ENCODE measurements around the gene CAMK2A. TPM values are rescaled to one million over a fixed set of nuclear protein-coding genes. Genes with fewer than 3 reads are reported as not detected.

The CAMK2A gene
- total RNA-seq, 3 donors from 2014 or later (not counting 1 experiment from before 2014, with no cell fraction given), result 0.38 TPM; not detected in 2

DNA sequence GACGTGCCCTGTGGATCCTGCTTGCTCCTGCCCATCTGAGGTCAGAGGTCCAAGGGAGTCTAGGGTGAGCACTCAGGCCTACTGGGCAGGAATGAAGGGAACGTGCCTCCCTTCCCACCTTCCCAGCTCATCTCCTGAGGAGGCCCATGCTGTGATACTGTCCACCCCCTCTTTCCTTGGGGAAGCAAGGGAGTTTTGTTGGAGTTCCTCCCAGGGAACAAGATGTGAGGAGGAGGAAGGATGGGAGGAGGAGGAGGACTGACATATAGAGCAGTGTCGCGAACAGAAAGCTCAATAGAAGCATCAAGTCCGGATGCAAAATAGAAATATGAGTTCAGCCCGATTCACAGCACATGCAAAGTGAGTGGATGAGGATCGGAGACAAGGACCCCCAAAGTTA, 58.7 kb downstream of the CAMK2A start:
- H3K9me3 Mint-ChIP-seq, result no peaks in the 10 kb centered on the region
- TF ChIP-seq CTCF (IDR thresholded peaks at IDR 0.05), result no peak
- no peaks in the 10 kb centered on the region for H3K4me1 ChIP-seq (ENCODE audit: control insufficient read depth, insufficient read depth, low read length)
- no peak overlapping the region for H3K27ac Mint-ChIP-seq
- no peaks in the 10 kb centered on the region for H3K27me3 ChIP-seq (ENCODE audit: control insufficient read depth, insufficient read depth, low read length)
- DNase-seq, result no peak
- intact Hi-C loops (cut with micrococcal nuclease), result no loop called here
- H3K27me3 Mint-ChIP-seq (ENCODE audit: low read depth in 2 of 2), result no peaks in the 10 kb centered on the region
- no peak overlapping the region for H3K4me3 Mint-ChIP-seq
- H3K36me3 ChIP-seq (ENCODE audit: control insufficient read depth, insufficient read depth, low read length), result no peaks in the 10 kb centered on the region
- H3K36me3 Mint-ChIP-seq, result no peaks in the 10 kb centered on the region
- 89% methylated on average over 7 of the region's 7 CpGs for WGBS (ENCODE audit: insufficient coverage)
- no peak for ATAC-seq
- no peaks in the 10 kb centered on the region for H3K9me3 ChIP-seq (ENCODE audit: control insufficient read depth, insufficient read depth, low read length)
- no peak overlapping the region for H3K4me3 ChIP-seq (ENCODE audit: low read length)
- no peaks in the 10 kb centered on the region for H3K4me1 Mint-ChIP-seq
- H3K27ac ChIP-seq (ENCODE audit: low read length), result no peak overlapping the region

DNA sequence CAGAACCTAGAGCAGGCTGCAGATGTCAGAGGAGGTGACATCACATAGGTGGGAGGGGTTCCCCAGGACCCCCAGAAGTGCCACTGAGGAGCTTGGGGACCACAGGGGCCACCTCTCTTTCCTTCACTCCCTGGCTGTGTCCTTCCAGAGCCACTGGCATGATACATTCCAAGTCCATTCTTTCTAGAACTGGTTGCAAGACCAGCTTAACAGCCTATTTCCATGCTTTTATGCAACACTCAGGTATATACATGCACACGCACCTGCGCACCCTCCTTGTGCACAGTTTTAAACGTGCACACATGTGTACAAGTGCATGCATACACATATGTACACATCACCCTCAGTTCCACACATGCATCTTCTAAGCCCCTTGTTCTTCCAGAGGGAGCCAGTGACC, 60.0 kb downstream of the CAMK2A start:
- H3K27me3 ChIP-seq (ENCODE audit: control insufficient read depth, insufficient read depth, low read length), result no peaks in the 10 kb centered on the region
- H3K4me1 Mint-ChIP-seq, result no peaks in the 10 kb centered on the region
- 89% methylated on average over 3 of the region's 3 CpGs for WGBS (ENCODE audit: insufficient coverage)

DNA sequence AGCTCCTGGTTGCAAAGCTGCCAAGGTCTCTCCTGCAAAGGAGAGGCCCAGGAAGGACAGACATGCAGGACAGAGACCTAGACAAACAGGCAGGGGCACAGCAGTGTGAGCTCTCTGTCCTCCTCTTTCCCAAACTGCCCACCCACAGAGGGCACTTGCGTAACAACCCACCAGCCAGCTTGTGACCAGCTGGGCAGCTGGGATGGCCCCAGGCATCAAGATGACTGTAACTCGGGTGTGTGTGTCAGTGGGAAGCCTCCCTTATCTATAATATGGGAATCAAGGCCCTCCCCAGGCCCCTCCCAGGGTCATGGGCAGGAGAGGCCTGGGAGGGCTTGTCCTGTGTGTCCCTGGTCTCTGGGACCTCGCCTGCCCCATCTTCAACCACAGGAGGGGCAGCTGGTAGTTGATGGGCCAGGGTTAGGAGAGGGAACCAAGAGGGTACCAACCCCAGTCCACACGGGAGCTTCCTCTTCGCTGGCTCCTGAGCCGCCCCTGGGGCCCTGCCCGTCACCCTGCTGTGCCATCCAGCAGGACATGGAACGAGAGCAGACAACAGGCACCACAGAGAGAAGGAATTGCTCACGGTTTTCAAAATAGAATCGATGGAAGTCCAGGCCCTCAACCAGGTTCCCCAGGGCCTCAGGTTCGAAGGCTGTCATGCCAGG, 61.8 kb downstream of the CAMK2A start:
- no peak for TF ChIP-seq CTCF (IDR thresholded peaks at IDR 0.05)
- H3K4me3 Mint-ChIP-seq, result no peak overlapping the region
- H3K9me3 Mint-ChIP-seq, result no peaks in the 10 kb centered on the region
- H3K27me3 ChIP-seq (ENCODE audit: control insufficient read depth, insufficient read depth, low read length), result no peaks in the 10 kb centered on the region
- no peaks in the 10 kb centered on the region for H3K27me3 Mint-ChIP-seq (ENCODE audit: low read depth in 2 of 2)
- DNase-seq (no peak), ATAC-seq (no peak)
- H3K4me3 ChIP-seq (ENCODE audit: low read length), result no peak overlapping the region
- H3K36me3 Mint-ChIP-seq, result no peaks in the 10 kb centered on the region
- WGBS (ENCODE audit: insufficient coverage), result 85% methylated on average over 9 of the region's 11 CpGs
- no peak overlapping the region for H3K27ac Mint-ChIP-seq
- no peaks in the 10 kb centered on the region for H3K9me3 ChIP-seq (ENCODE audit: control insufficient read depth, insufficient read depth, low read length)
- no peaks in the 10 kb centered on the region for H3K4me1 ChIP-seq (ENCODE audit: control insufficient read depth, insufficient read depth, low read length)
- intact Hi-C loops (cut with micrococcal nuclease), result no loop called here
- H3K27ac ChIP-seq (ENCODE audit: low read length), result no peak overlapping the region
- H3K36me3 ChIP-seq (ENCODE audit: control insufficient read depth, insufficient read depth, low read length), result no peaks in the 10 kb centered on the region
- no peaks in the 10 kb centered on the region for H3K4me1 Mint-ChIP-seq

More for the DNA sequence above, 60.0 kb downstream of the CAMK2A start:
- Histone ChIP-seq H3K36me3 (ENCODE audit: control insufficient read depth, insufficient read depth, low read length) (no peaks in the 10 kb centered on the region), H3K9me3 (ENCODE audit: control insufficient read depth, insufficient read depth, low read length) (no peaks in the 10 kb centered on the region), H3K4me1 (ENCODE audit: control insufficient read depth, insufficient read depth, low read length) (no peaks in the 10 kb centered on the region), H3K4me3 (ENCODE audit: low read length) (no peak overlapping the region), H3K27ac (ENCODE audit: low read length) (no peak overlapping the region)
- Mint-ChIP-seq H3K9me3 (no peaks in the 10 kb centered on the region), H3K36me3 (no peaks in the 10 kb centered on the region), H3K27me3 (ENCODE audit: low read depth in 2 of 2) (no peaks in the 10 kb centered on the region), H3K27ac (no peak overlapping the region), H3K4me3 (no peak overlapping the region)
- ATAC-seq (no peak), DNase-seq (no peak)
- no peak for TF ChIP-seq CTCF (IDR thresholded peaks at IDR 0.05)
- intact Hi-C loops (cut with micrococcal nuclease), result no loop called here

DNA sequence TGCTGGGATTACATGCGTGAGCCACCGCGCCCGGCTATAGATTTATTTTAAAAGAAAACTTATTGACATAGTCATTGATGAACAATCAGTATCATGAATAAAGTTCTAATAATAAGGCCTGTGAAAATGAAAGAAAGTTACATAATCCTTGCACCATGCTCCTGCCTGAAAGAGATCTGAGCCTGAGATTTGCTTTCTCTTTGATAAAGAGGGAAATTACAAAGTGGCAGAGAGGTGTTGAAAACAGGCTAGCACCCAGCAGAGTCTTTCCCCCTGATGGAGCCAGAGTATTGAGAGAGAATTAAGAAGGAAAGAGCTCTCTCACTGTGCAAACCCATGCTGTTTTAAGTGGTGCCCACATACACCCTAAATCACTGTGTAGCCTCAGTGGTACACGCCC, 62.5 kb downstream of the CAMK2A start:
- Mint-ChIP-seq H3K36me3 (no peaks in the 10 kb centered on the region), H3K27me3 (ENCODE audit: low read depth in 2 of 2) (no peaks in the 10 kb centered on the region), H3K4me3 (no peak overlapping the region), H3K9me3 (no peaks in the 10 kb centered on the region), H3K27ac (no peak overlapping the region), H3K4me1 (no peaks in the 10 kb centered on the region)
- H3K36me3 ChIP-seq (ENCODE audit: control insufficient read depth, insufficient read depth, low read length), result no peaks in the 10 kb centered on the region
- H3K4me1 ChIP-seq (ENCODE audit: control insufficient read depth, insufficient read depth, low read length), result no peaks in the 10 kb centered on the region
- DNase-seq (no peak), ATAC-seq (no peak)
- no peaks in the 10 kb centered on the region for H3K9me3 ChIP-seq (ENCODE audit: control insufficient read depth, insufficient read depth, low read length)
- 77% methylated on average over 1 of the region's 5 CpGs for WGBS (ENCODE audit: insufficient coverage)
- TF ChIP-seq CTCF (IDR thresholded peaks at IDR 0.05), result no peak
- H3K27me3 ChIP-seq (ENCODE audit: control insufficient read depth, insufficient read depth, low read length), result no peaks in the 10 kb centered on the region
- intact Hi-C loops (cut with micrococcal nuclease), result no loop called here
- no peak overlapping the region for H3K27ac ChIP-seq (ENCODE audit: low read length)
- H3K4me3 ChIP-seq (ENCODE audit: low read length), result no peak overlapping the region
